Ishikawa (cell line): Measurements from ENCODE around the gene EFNA3.
A peak's percentile ranks its signal among the peaks of the same experiment; 100 is the strongest.

Experiments
- CEBPB ChIP-seq: IDR thresholded peaks from 2 replicates; pipeline ENCODE4 v1.6.1; 2012
- CREB1 ChIP-seq: IDR thresholded peaks from 2 replicates; pipeline ENCODE4 v1.6.1; 2012; ENCODE audit warnings: low read depth
- EGR1 ChIP-seq: IDR thresholded peaks from 2 replicates; pipeline ENCODE4 v1.6.1; 2012
- EP300 ChIP-seq: IDR thresholded peaks from 2 replicates; pipeline ENCODE4 v1.6.1; 2012; ENCODE audit warnings: borderline replicate concordance
- FOXM1 ChIP-seq: IDR thresholded peaks from 2 replicates; pipeline ENCODE4 v1.6.1; 2012; ENCODE audit warnings: low read depth, borderline replicate concordance
- NFIC ChIP-seq: IDR thresholded peaks from 2 replicates; pipeline ENCODE4 v1.6.1; 2012
- RAD21 ChIP-seq: IDR thresholded peaks from 2 replicates; pipeline ENCODE4 v1.6.1; 2012; ENCODE audit warnings: low read depth
- TAF1 ChIP-seq: IDR thresholded peaks from 2 replicates; pipeline ENCODE4 v1.6.1; 2012; ENCODE audit warnings: low read depth, mild to moderate bottlenecking
- TCF12 ChIP-seq: IDR thresholded peaks from 2 replicates; pipeline ENCODE4 v1.6.1; 2012; ENCODE audit warnings: low read depth
- TEAD4 ChIP-seq: IDR thresholded peaks from 2 replicates; pipeline ENCODE4 v1.6.1; 2012
- YY1 ChIP-seq: IDR thresholded peaks from 2 replicates; pipeline ENCODE4 v1.6.1; 2012; ENCODE audit warnings: low read depth
- ZBTB7A ChIP-seq: IDR thresholded peaks from 2 replicates; pipeline ENCODE4 v1.6.1; 2012; ENCODE audit warnings: low read depth
- TF ChIP-seq, protein P1 (sequence below): IDR thresholded peaks from 2 replicates; pipeline ENCODE4 v1.6.1; 2012
- TF ChIP-seq, protein P2 (sequence below): IDR thresholded peaks from 2 replicates; pipeline ENCODE4 v1.6.1; 2012
- TF ChIP-seq, protein P3 (sequence below): IDR thresholded peaks from 2 replicates; pipeline ENCODE4 v1.6.1; 2012; ENCODE audit warnings: low read depth, mild to moderate bottlenecking

Gene EFNA3

DNA sequence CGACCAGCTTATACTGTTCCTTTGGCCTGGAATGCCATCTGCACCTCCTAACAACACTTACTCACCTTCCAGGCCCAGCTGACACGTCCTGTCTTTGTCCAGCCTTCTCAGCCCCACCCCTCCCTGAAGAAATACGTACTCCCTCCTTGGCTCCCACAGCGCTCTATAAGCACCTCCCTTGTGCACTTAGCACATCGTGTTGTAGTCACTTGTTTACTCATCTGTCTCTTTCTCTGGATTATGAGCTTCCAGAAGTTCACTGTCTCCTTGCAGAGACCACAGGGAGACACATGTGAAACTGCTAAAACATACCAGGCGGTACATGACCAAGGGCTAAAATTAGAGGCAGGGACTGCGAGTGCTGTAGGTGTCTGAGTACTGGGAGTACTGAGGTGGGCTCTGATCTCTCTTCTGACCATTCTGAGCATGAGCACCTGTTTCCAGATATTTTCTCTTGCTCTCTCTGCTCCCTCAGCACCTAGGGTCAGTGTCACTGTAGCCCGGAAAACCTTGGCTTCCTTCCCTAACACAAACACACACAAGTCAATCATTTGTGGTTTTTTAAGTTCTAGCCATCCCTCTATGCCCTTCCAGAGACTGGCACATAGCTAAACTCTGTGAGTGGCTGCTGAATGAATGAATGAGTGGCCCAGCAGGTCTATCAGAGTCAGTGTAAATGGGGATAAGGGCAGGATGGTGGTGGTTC lies 39.9 kb upstream of the EFNA3 start:
- TF ChIP-seq EP300 (no peak), TEAD4 (0 out of 2 replicates have a peak, but pooled peaks have one; percentile 28), NFIC (no peak)

- TF ChIP-seq, protein P1, sequence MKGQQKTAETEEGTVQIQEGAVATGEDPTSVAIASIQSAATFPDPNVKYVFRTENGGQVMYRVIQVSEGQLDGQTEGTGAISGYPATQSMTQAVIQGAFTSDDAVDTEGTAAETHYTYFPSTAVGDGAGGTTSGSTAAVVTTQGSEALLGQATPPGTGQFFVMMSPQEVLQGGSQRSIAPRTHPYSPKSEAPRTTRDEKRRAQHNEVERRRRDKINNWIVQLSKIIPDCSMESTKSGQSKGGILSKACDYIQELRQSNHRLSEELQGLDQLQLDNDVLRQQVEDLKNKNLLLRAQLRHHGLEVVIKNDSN, result no peak
- TF ChIP-seq TCF12 (no peak), TEAD4 (no peak), RAD21 (no peak), NFIC (no peak), EGR1 (no peak), YY1 (no peak), ZBTB7A (no peak), EP300 (no peak), CEBPB (no peak), CREB1 (no peak), FOXM1 (no peak), TAF1 (no peak)
- TF ChIP-seq, protein P2, sequence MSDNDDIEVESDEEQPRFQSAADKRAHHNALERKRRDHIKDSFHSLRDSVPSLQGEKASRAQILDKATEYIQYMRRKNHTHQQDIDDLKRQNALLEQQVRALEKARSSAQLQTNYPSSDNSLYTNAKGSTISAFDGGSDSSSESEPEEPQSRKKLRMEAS, result no peak
- TF ChIP-seq, protein P3, sequence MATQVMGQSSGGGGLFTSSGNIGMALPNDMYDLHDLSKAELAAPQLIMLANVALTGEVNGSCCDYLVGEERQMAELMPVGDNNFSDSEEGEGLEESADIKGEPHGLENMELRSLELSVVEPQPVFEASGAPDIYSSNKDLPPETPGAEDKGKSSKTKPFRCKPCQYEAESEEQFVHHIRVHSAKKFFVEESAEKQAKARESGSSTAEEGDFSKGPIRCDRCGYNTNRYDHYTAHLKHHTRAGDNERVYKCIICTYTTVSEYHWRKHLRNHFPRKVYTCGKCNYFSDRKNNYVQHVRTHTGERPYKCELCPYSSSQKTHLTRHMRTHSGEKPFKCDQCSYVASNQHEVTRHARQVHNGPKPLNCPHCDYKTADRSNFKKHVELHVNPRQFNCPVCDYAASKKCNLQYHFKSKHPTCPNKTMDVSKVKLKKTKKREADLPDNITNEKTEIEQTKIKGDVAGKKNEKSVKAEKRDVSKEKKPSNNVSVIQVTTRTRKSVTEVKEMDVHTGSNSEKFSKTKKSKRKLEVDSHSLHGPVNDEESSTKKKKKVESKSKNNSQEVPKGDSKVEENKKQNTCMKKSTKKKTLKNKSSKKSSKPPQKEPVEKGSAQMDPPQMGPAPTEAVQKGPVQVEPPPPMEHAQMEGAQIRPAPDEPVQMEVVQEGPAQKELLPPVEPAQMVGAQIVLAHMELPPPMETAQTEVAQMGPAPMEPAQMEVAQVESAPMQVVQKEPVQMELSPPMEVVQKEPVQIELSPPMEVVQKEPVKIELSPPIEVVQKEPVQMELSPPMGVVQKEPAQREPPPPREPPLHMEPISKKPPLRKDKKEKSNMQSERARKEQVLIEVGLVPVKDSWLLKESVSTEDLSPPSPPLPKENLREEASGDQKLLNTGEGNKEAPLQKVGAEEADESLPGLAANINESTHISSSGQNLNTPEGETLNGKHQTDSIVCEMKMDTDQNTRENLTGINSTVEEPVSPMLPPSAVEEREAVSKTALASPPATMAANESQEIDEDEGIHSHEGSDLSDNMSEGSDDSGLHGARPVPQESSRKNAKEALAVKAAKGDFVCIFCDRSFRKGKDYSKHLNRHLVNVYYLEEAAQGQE, result no peak
Observed at GRCh38 chr1:155039308-155039669, 39.3 kb upstream of the EFNA3 start.

GRCh38 chr1:155040358-155041093 lies 38.1 kb upstream of the EFNA3 start:
- TF ChIP-seq, protein P3, result peak; percentile 31; the same call in 1 of the 2 replicates
- TF ChIP-seq EP300 (no peak), TCF12 (no peak)
- TF ChIP-seq, protein P2, result no peak
- TF ChIP-seq, protein P1, result no peak

- TF ChIP-seq EGR1, result no peak
- no peak for TF ChIP-seq NFIC
- no peak for TF ChIP-seq EP300
- TF ChIP-seq, protein P2, result no peak
- no peak for TF ChIP-seq ZBTB7A
- TF ChIP-seq TAF1, result no peak
- no peak for TF ChIP-seq TCF12
- TF ChIP-seq, protein P1, result no peak
- no peak for TF ChIP-seq TEAD4
- TF ChIP-seq FOXM1, result no peak
- no peak for TF ChIP-seq RAD21
- TF ChIP-seq YY1, result no peak
- TF ChIP-seq, protein P3, result no peak
- no peak for TF ChIP-seq CREB1
- TF ChIP-seq CEBPB, result no peak
Observed at GRCh38 chr1:155042789-155043188, 35.8 kb upstream of the EFNA3 start.
